Right hindlimb (tissue), 1 donor: ENCODE measurements around the gene PRKAG2.

Experiments
- DNase-seq: peaks from one replicate; pipeline ENCODE4 v3.0.0-alpha.2; 2018

PRKAG2 gene

DNA sequence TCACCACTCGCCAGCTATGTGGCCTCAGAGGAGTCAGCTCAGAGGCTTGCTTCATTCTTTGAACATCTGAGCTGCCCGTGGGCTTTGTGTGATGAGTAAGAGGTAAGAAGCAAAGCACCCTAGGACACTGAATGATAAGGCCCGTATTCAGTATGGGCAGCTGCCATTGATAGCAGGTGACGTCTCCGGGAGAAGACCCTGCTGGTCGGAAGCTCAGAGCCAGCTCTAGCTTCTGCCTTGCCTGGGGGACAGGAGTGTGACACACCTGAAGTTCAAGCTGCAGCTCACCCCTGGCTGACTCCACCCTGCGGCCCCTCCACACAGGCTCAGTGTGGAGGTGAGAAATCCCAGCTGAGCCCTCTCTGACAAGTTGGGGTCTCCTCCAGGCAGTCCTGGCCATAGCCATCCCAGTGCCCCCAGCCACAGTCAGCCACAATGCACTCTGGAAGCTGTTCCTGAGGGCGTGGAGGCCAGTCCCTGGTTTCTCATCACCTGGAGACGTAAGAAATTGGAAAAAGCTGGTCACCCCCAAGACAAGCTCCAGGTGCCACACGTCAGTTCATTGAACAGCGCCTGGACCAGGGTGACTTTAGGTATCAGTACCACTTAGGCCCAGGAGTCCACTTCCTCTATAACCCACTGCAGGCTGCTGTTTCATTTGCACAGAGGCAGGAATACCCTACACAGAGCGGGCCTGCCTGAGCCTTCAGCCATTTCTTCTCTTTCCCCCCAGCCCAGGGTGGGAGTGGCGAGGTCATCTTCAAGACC lies 192.3 kb downstream of the PRKAG2 start:
- DNase-seq: no peak

DNA sequence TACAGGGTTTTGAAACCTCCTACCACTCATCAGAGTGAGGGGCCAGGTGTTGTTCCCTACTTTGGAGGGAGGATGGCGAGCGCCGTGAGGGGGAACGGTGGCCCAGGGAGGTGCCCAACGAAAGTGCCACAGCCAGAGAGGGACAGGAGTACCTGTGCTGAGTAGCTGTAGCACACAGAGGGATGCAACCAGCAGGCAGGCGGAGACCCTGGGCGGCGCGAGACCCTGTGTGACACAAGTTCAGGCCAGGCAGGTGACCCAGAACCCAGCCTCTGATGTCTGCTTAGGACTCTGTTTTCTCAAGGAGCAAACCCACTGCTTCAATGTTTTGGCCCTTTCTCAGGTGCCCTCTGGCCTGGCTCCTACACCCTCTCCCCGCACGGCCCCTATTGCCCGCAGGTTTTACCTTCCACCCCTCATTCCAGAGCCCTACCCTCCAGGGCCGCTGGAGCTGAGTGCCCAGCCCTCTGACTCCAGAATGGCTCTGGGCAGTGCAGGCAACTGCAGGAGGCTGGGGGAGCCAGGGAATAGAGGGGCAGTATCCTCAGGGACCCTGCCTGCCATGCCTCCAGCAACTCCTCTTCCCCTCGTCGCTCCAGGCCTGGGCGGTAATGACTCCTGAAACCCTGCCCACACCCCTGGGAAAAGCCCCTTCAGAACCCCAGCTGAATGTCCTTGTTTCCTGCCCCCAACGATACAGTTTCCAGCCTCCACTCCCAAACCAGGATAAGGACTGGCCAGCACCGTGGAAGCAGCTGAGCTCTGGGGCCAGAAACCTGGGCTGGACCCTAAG lies 193.1 kb downstream of the PRKAG2 start:
- no peak for DNase-seq

- no peak for DNase-seq
Observed at GRCh38 chr7:151682831-151683614, 193.9 kb downstream of the PRKAG2 start.

DNA sequence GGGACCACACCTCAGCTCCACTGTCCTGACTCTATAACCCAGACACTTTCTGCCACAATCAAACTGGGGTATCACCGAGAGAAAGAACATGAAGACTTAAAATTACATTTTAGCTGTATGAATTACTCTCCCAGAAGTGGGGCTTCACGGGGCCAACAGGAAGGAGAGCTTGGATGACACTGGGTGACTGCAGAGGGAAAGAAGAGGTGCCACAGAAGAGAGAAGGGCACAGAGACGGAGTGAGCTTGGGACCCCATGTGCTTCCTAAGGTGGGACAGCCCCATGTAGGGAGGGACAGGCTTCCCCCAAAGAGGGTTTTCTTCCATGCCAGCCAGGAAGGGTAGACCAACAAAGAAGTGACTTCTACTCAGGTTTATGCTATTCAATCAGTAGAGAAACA lies 195.2 kb downstream of the PRKAG2 start:
- no peak for DNase-seq

- no peak for DNase-seq
Observed at GRCh38 chr7:151680810-151681209, 196.1 kb downstream of the PRKAG2 start.

- DNase-seq: no peak
Observed at GRCh38 chr7:151679881-151680612, 196.9 kb downstream of the PRKAG2 start.

DNA sequence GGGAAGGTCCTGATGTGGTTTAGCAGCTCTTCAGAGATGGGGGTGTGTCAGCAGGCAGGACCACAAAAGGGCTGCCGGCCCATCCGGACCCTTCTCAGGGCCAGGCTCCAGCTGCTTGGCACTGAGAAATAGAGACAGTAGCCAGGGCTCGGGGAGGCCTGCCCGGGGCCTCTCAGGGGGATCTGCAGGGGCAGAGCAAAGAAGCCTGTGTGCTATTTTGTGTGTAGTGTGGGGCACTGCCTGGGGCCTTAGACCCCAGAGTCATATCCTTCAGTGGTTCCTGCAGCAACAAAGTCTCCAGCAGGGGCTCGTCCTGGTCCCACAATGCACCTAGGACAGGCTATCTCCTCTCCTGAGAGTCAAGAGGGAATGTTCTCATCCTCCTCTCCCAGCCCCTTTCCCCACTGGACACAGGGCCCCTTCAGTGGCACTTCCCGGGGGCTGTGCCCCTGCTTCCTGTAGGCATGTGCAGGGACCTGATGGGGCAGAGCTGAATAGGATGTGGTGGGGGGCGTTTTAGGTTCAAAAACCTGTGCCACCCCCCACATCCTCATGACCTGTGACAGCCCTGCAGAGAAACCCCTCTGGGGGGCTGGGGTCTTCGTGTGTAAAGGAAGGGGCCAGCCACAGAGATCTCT lies 197.7 kb downstream of the PRKAG2 start:
- DNase-seq: no peak

GRCh38 chr7:151678227-151678604 lies 198.7 kb downstream of the PRKAG2 start:
- DNase-seq: no peak

GRCh38 chr7:151677581-151678226 lies 199.2 kb downstream of the PRKAG2 start:
- DNase-seq: no peak

DNA sequence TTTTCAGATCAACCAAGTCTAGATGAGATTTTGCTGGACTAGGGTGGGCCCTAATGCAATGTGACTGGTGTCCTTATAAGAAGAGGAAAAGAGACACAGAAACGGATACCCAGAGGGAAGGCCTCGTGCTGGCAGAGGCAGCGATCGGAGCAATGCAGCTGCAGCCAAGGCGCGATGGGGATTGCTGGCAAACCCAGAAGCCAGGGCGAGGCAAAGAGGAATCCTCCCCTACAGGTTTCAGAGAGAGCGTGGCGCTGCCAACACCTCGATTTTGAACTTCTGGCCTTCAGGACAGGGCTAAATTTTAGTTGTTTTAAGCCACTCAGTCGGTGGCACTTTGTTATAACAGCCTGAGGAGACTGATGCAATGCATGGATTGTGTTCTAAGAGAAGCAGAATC lies 200.2 kb downstream of the PRKAG2 start:
- no peak for DNase-seq

GRCh38 chr7:151675196-151675920 lies 201.6 kb downstream of the PRKAG2 start:
- no peak for DNase-seq

GRCh38 chr7:151674161-151674920 lies 202.6 kb downstream of the PRKAG2 start:
- no peak for DNase-seq

GRCh38 chr7:151673216-151673615 lies 203.7 kb downstream of the PRKAG2 start:
- no peak for DNase-seq

DNA sequence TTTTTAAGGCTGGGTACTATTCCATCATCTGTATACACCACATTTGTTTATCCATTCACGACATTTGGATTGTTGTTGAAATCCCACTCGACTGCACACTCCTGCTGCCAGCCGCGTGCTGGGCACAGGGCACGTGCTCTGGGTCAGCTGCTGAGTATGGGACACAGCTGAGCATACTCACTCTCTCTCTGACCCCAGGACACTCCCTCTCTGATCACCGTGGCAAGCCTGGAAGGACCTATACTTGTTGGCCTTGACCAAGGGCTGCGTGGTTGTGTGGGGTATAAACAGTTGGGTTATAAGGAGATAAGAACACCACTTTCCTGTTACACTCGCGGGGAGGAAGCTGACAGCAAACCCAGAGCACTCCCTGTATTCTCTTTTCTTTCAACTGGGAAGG lies 204.2 kb downstream of the PRKAG2 start:
- no peak for DNase-seq

GRCh38 chr7:151671514-151671913 lies 205.4 kb downstream of the PRKAG2 start:
- no peak for DNase-seq

DNA sequence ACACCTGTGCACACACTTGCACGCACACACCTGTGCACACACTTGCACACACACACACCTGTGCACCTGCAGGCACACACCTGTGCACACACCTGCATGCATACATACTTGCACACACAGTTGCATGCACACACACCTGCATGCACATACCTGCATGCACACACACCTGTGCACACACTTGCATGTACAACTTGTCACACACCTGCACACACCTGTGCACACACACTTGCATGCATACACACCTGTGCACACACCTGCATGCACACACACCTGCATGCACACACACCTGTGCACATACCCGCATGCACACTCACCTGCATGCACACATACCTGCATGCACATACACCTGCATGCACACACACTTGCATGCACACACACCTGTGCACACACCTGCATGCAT lies 207.2 kb downstream of the PRKAG2 start:
- no peak for DNase-seq

GRCh38 chr7:151666886-151667285 lies 210.0 kb downstream of the PRKAG2 start:
- DNase-seq: no peak

DNA sequence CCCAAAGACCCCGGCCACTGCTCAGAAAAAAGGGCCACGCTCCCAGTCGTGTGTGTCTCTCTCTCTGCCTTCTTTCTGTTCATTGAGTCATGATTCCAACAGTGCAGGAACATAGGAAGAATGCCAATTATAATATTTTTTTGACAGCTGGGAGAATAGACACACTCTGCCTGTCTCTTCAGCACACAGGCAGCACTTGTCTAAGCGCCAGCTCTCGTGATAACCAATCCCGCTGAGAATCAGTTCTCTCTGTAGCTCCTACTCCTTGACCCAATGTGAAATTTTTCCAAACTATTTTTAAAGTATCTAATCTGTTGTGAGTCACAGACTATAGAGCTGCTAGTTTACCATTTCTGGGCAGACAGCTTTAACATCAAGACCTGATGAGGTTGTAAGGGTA lies 211.5 kb downstream of the PRKAG2 start:
- DNase-seq: no peak

- DNase-seq: no peak
Observed at GRCh38 chr7:151664268-151664667, 212.6 kb downstream of the PRKAG2 start.

DNA sequence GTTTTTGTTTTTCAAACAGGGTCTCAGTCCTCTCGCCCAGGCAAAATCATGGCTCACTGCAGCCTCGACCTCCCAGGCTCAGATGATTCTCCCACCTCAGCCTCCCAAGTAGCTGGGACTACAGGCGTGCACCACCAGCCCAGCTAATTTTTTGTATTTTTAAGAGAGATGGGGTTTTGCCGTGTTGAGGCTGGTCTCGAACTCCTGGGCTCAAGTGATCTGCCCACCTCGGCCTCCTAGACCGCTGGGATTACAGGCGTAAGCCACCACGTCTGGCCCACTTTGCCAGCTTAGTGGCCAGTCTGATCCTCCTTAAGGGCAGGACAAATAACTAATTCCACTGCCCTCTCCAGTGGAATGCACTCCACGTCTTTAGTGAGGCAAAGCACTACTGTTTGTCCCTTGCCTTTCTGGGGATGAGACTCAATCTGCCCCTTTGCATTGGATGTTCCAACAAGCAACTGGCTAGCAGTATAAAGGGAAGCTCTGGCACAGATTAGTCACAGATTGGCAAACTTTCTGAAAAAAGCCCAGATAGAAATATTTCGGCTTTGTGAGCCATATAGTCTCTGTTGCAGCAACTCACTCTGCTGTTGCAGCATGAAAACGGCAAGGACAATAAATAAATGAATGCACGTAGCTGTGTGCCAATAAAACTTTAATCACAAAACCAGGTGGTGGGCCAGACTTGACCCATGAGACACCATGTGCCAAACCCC lies 213.4 kb downstream of the PRKAG2 start:
- no peak for DNase-seq
